Sigmoid colon (tissue), 4 donors: Measurements from ENCODE around the gene NUTM2G.
"Not testable (repeated sequence)": the region's sequence is repeated elsewhere in the genome, so short reads cannot be mapped to it uniquely, and the experiment has no call there.

ENCODE experiments used
- CTCF ChIP-seq, 4 experiments: fragments of 450-650 bp in 3 of 4; fragments of 200-600 bp in 1 of 4; IDR thresholded peaks; one replicate each; pipeline ENCODE4 v1.5.1; 2016 to 2019; ENCODE audit warnings: antibody characterized with exemption in 4 of 4, mild to moderate bottlenecking in 3 of 4, moderate library complexity in 2 of 4
- POLR2A ChIP-seq, 2 donors: fragments of 450-650 bp; IDR thresholded peaks; one replicate each; pipeline ENCODE4 v1.6.1; 2016; ENCODE audit warnings: antibody characterized with exemption in 2 of 2, mild to moderate bottlenecking in 2 of 2, moderate library complexity in 2 of 2
- POLR2AphosphoS5 ChIP-seq, 4 donors: sonication (generic); formaldehyde crosslinking; IDR thresholded peaks; one replicate each; pipeline ENCODE4 v1.6.1; 2017; ENCODE audit warnings: antibody characterized with exemption in 4 of 4

- not testable (repeated sequence) for TF ChIP-seq POLR2AphosphoS5, CTCF, POLR2A (IDR thresholded peaks at IDR 0.05)
Observed at GRCh38 chr9:96931665-96932064, 3.0 kb downstream of the NUTM2G start.
